ENCODE measurements around the gene KIF13A.

KIF13A gene

DNA sequence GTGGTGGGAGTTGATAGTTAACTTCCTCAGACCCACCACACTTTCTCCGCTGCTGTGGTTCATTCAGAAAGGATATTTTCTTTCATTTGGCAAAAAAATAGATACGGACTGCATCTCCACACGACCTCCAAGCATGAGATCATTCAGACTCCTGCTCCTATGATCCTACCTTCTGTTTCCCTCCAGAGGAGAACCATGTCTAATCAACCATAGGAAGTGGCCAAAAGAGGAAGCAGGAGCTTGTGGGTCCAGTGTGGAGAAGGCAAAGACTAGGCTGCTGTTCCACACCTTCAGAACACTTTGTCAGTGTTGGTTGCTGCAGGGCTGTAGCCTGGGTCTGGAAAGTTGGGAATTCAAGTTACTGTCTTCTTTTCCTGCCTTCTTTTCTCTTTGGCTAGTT, 10.6 kb upstream of the KIF13A start:
- TF ChIP-seq, protein P1, sequence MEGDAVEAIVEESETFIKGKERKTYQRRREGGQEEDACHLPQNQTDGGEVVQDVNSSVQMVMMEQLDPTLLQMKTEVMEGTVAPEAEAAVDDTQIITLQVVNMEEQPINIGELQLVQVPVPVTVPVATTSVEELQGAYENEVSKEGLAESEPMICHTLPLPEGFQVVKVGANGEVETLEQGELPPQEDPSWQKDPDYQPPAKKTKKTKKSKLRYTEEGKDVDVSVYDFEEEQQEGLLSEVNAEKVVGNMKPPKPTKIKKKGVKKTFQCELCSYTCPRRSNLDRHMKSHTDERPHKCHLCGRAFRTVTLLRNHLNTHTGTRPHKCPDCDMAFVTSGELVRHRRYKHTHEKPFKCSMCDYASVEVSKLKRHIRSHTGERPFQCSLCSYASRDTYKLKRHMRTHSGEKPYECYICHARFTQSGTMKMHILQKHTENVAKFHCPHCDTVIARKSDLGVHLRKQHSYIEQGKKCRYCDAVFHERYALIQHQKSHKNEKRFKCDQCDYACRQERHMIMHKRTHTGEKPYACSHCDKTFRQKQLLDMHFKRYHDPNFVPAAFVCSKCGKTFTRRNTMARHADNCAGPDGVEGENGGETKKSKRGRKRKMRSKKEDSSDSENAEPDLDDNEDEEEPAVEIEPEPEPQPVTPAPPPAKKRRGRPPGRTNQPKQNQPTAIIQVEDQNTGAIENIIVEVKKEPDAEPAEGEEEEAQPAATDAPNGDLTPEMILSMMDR (IDR thresholded peaks at IDR 0.05): no peak

DNA sequence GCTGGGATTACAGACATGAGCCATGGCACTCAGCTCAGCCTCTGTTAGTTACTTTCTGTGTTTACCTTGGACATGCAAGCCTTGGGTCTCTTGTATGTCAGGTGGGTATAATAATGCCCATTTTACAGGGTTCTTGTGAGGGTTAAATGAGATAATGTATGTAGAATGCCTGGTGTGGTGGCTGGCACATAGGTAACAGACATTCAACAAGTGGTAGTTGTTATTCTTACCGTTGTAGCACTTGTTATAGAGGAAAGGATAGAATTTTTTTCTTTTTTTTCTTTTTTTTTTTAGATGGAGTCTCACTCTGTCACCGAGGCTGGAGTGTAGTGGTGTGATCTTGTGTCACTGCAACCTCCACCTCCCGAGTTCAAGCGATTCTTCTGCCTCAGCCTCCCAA, 8.0 kb upstream of the KIF13A start:
- TF ChIP-seq, protein P1 (IDR thresholded peaks at IDR 0.05): no peak
- no peak overlapping the region for H3K4me3 ChIP-seq
- no peak for DNase-seq (ENCODE audit: low spot score)
- no peak overlapping the region for H3K27ac ChIP-seq

More for the DNA sequence above, 10.6 kb upstream of the KIF13A start:
- Histone ChIP-seq H3K27ac (no peak overlapping the region), H3K4me3 (no peak overlapping the region)
- no peak for DNase-seq (ENCODE audit: low spot score)

- TF ChIP-seq, protein P1 (IDR thresholded peaks at IDR 0.05): no peak
- H3K27ac ChIP-seq: no peak overlapping the region
- DNase-seq (ENCODE audit: low spot score): no peak
- no peak overlapping the region for H3K4me3 ChIP-seq
Observed at GRCh38 chr6:17994019-17994418, 6.6 kb upstream of the KIF13A start.

- TF ChIP-seq, protein P1 (IDR thresholded peaks at IDR 0.05): no peak
- no peak for DNase-seq (ENCODE audit: low spot score)
- peak overlapping the region; percentile 93 to 97 for H3K27ac ChIP-seq
- peak overlapping the region; percentile 88 for H3K4me3 ChIP-seq
Observed at GRCh38 chr6:17988422-17988944, 1.0 kb upstream of the KIF13A start.

- DNase-seq (ENCODE audit: low spot score): peak; percentile 84
- Histone ChIP-seq H3K4me3 (peak overlapping the region; percentile 88), H3K27ac (peak overlapping the region; percentile 93 to 97)
- TF ChIP-seq, protein P1 (IDR thresholded peaks at IDR 0.05): no peak
Observed at GRCh38 chr6:17987697-17988421, 424 bp upstream of the KIF13A start.

GRCh38 chr6:17986656-17987446, 584 bp downstream of the KIF13A start:
- H3K4me3 ChIP-seq: peak overlapping the region; percentile 88
- peak; percentile 86 for DNase-seq (ENCODE audit: low spot score)
- TF ChIP-seq, protein P1 (IDR thresholded peaks at IDR 0.05): no peak
- peak overlapping the region; percentile 89 to 97 for H3K27ac ChIP-seq
